Lower leg skin (tissue), 4 donors: ENCODE measurements around the gene FAXDC2. TPM values are rescaled to one million over a fixed set of nuclear protein-coding genes. Genes with fewer than 3 reads are reported as not detected.

ENCODE experiments used
- DNase-seq, 2 donors: peaks; one replicate each; pipeline ENCODE4 v3.0.0-alpha.2; 2019; ENCODE audit warnings: low spot score in 2 of 2
- H3K4me3 ChIP-seq: fragments of 200-600 bp; sonication (generic); 2 replicates; pipeline ENCODE4 v1.5.1; 2017; ENCODE audit warnings: mild to moderate bottlenecking, low read depth; ENCODE audit not compliant: poor library complexity, severe bottlenecking
- CTCF ChIP-seq, 3 donors: fragments of 450-650 bp; IDR thresholded peaks; one replicate each; pipeline ENCODE4 v1.5.1; 2016; ENCODE audit warnings: antibody characterized with exemption in 3 of 3, mild to moderate bottlenecking in 3 of 3, moderate library complexity in 2 of 3
- POLR2A ChIP-seq, 2 donors: fragments of 450-650 bp; IDR thresholded peaks; one replicate each; pipeline ENCODE4 v1.6.1; 2016 to 2017; ENCODE audit warnings: antibody characterized with exemption in 2 of 2, mild to moderate bottlenecking in 1 of 2, moderate library complexity in 1 of 2
- WGBS, 2 donors: methylation state at CpG; one replicate each; pipeline ENCODE4 v1.1.5; 2018; 5-methylcytosine and 5-hydroxymethylcytosine counted together
- intact Hi-C: fragments of 100-400 bp; cut with DNase I; formaldehyde crosslinking; loops from one replicate; pipeline ENCODE4 v1.15.0; 2023; ENCODE audit warnings: low total_unique reads
- total RNA-seq, 4 donors: library from RNA; depleted of rRNA; stranded (reverse); fragments of >200 nt; gene quantifications; one replicate each; pipeline ENCODE4 v1.1.0, GENCODE V29; 2016

The FAXDC2 gene
- total RNA-seq, 4 donors from 2014 or later: 20.2 to 72.8 (median 47.3) TPM

DNA sequence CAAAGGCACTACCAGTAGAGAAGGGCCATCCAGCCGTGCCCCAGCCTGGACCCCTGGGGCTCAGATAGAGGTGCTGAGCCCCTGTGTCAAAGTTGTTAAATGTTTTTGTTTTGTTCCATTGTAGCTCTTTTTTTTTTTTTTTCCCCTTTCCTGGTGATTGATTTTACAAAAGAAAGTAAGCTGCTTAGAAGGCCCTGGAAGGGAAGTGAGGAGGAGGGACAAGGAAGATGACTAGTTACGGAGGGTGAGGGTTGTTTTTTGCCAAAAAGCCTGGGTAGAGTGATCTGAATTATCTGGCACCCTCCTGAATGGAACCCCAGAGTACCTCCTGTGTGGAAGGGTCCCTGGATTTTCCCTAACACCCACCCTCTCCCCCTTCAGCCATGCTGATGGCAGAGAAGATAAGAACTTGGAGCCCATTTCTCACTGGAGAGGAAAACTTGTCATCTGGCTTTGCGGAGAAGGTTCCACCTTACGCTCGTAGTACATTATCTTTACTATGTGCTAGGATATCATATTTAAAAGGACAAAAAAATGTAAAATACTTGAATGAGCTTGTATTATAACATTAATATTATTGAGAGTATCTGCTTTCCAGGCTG is 33.4 kb downstream of the FAXDC2 start:
- 85 to 91% methylated on average over 5 of the region's 5 CpGs for WGBS, 2 donors
- no peak overlapping the region for H3K4me3 ChIP-seq
- intact Hi-C loops: no loop called here
- TF ChIP-seq POLR2A (IDR thresholded peaks at IDR 0.05): no peak
- no peak for TF ChIP-seq CTCF (IDR thresholded peaks at IDR 0.05)
- DNase-seq: no peak

DNA sequence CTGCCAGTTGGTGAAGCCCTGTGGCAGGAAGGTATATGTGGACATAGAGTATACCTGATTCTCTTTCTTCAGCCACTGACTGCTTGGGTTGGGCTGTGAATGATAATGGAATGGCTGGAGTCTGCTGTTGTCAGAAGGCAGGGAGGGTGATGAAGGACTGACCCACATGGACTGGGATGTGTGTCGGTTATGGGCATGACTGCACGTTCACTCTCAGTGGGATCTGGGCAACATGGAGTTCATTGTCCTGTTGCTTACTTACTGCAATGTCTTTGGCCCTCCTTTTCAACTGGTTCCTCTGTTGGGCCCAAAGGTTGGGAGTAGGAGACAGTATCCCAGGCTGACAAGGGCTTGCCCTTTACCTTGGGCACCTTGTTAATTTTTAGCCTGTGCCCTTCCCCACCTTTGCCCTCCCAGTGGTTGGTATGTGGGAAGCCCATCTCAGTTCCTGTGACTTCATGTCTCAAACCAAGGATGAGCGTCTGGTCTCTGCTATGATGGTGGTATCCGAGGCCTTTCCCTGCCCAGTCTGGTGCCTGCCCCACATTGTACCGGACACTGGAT is 34.6 kb downstream of the FAXDC2 start:
- no peak overlapping the region for H3K4me3 ChIP-seq
- TF ChIP-seq CTCF (IDR thresholded peaks at IDR 0.05) (no peak), POLR2A (IDR thresholded peaks at IDR 0.05) (no peak)
- 82 to 85% methylated on average over 5 of the region's 5 CpGs for WGBS, 2 donors
- DNase-seq: no peak
- intact Hi-C loops: no loop called here

DNA sequence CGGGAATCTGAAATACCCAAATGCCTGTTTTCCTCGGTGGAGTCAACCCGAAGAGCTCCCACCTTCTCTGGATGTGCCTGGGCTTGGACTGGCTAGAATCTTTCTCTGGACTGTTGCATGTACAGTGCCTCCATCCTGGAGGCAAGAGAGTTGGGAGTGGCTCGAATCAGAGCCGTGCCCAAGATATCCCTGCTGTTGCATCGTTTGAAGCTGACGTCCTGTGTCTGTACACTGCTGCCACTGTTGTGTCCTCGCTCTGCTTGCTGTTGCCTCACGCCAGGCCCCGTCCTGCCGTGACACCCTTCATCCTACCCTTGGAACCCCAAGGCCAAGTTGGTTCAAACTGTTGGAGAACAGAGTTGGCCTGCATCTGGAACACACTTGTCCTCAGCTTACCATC is 35.4 kb downstream of the FAXDC2 start:
- no peak for DNase-seq
- H3K4me3 ChIP-seq: no peak overlapping the region
- intact Hi-C loops: no loop called here
- no peak for TF ChIP-seq CTCF (IDR thresholded peaks at IDR 0.05)
- 75 to 85% methylated on average over 11 of the region's 11 CpGs for WGBS, 2 donors

DNA sequence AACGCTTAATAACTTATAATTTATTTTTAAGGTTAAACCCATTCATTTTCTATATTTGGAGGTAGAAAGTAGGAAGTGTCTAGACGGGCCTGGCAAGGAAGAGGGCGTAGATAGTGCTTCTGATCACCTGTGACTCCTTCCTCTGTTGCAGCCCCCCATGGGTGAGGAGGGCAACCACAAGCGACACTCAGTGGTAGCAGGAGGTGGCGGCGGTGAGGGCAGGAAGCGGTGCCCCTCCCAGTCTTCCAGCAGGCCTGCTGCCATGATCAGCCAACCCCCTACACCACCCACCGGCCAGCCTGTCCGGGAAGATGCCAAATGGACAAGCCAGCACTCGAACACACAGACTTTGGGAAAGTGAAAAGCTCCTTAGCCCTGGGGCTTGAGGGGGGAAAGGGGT is 36.7 kb downstream of the FAXDC2 start:
- intact Hi-C loops: loop anchor here (5.0 kb wide), 1 partner anchor 161 kb away; no protein-coding TSS in a partner anchor
- no peak for DNase-seq
- WGBS, 2 donors: 59 to 64% methylated on average over 10 of the region's 10 CpGs
- TF ChIP-seq POLR2A (IDR thresholded peaks at IDR 0.05): no peak
- TF ChIP-seq CTCF (IDR thresholded peaks at IDR 0.05): no peak
- H3K4me3 ChIP-seq: no peak overlapping the region

- TF ChIP-seq CTCF (IDR thresholded peaks at IDR 0.05) (no peak), POLR2A (IDR thresholded peaks at IDR 0.05) (no peak)
- no peak overlapping the region for H3K4me3 ChIP-seq
- intact Hi-C loops: loop anchor here (5.0 kb wide), 1 partner anchor 161 kb away; no protein-coding TSS in a partner anchor
- 81 to 85% methylated on average over 4 of the region's 4 CpGs for WGBS, 2 donors
- DNase-seq: no peak
These were observed 37.2 kb downstream of the FAXDC2 start for GRCh38 chr5:154813158-154813557.
